Activated T-helper 1 cell treated with Interleukin-2 at 50 U/mL for 16 hours (primary cell): ENCODE results near the gene GPRIN2.
"Not testable (repeated sequence)": the region's sequence is repeated elsewhere in the genome, so short reads cannot be mapped to it uniquely, and the experiment has no call there.

ENCODE experiments used
- DNase-seq: peaks from one replicate; pipeline ENCODE4 v3.0.0-alpha.2; 2020; ENCODE audit warnings: low read depth

The GPRIN2 gene

DNA sequence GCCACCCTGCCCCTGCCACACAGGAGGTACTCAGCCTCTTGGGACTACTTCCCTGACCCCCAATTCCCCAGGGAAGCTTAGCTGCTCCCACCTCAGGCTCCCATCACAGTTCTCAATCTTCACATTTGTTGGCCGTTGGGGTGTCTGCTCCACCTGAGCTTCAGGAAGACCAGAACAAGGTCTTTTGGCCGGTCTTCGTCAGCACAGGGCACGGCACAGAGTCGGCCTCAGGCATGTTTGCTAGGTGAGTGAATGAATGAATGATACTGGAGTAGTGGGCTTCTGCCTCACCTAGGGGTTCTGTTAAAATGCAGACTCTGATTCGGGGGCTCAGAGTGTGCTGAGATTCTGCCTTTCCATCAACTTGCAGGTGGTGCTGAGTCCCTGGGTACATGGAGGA is 20.3 kb downstream of the GPRIN2 start:
- no peak for DNase-seq

DNA sequence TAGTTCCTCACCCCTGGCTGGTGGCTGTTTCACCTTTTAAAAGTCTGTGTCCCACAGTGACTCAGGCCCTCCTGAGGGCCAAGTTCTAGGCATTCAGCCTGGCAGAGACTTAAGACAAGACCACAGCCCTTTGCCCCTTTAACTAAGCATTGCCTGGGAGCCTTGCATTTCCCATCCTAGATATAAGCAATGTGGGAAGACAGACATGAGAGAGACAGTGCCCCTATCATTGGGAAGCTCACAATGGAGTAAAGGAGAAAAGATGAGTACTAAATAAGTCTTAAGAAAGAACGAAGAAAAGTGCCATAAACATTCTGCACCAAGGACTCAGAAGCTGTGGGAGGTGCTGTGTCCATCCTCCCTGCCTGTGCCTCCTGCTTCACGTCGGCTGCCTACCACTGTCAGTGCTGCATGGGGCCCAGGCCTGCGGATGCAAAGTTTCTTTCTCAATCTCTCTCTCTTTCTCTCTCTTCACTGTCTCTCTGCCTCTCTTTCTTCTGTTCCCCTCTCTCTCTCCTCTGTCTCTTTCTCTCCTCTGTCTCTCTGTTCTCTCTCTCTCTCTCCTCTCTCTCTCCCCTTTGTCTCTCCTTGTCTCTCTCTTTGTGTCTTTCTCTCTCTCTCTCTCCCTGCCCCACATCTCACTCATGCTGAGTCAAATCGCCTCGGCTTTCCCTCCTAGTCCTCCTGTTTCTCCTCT is 21.5 kb downstream of the GPRIN2 start:
- no peak for DNase-seq

DNA sequence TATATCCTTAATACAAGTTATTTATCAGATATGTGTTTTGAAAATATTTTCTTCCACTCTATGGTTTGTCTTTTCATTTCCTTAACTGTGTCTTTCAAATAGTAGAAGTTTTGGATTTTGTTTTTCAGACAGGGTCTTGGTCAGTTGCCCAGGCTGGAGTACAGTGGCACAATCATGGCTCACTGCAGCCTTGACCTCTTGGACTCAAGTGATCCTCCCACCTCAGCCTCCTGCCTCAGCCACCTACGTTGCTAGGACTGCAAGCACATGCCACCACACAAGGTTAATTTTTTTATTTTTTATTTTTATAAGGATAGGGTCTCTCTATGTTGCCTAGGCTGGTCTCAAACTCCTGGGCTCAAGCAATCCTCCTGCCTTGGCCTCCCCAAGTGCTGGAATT is 24.2 kb downstream of the GPRIN2 start:
- not testable (repeated sequence) for DNase-seq

DNA sequence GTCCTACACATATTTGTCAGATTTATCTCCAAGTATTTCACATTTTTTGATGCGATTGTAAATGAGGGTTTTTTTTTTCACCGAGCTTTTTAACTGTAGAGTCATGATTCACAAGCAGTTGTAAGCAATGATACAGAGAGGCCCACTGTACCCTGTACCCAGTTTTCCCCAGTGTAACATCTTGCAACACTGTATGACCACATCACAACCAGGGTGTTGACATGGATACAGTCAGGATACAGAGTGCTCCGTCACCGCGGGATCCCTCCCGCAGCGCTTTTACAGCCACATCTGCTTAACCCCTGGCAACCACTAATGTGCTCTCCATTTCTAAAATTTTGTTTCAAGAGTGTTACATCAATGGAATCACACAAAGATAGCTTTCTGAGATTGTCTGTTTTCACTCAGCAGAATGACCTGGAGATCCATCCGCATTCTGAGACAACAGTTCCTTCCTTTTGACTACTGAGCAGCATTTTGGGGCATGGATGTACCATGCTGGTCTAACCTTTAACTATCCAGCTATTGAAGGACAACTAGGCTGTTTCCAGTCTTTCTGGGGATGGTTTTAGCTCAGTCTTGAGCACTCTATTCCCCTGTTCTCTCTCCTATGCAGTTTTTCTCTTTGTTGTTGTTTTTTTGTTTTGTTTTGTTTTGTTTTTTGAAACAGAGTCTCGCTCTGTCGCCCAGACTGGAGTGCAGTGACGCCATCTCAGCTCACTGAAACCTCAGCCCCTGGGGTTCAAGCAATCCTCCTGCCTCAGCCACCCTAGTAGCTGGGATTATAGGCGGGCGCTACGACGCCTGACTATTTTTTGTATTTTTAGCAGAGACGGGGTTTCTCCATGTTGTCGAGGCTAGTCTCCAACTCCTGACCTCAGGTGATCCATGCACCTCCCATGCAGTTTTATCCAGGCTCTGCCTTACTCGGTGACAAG is 25.9 kb downstream of the GPRIN2 start:
- DNase-seq = no peak

DNA sequence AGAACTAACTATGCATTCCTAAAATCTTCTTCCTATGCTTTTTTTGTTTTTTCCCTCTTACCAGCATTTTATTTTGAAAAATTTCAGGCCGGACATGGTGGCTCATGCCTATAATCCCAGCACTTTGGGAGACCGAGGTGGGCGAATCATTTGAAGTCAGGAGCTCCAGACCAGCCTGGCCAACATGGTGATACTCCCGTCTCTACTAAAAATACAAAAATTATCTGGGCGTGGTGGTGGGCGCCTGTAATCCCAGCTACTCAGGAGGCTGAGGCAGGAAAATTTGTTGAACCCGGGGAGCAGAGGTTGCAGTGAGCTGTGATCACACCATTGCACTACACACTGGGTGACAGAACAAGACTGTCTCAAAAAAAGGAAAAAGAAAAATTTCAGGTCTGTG is 26.7 kb downstream of the GPRIN2 start:
- not testable (repeated sequence) for DNase-seq

DNA sequence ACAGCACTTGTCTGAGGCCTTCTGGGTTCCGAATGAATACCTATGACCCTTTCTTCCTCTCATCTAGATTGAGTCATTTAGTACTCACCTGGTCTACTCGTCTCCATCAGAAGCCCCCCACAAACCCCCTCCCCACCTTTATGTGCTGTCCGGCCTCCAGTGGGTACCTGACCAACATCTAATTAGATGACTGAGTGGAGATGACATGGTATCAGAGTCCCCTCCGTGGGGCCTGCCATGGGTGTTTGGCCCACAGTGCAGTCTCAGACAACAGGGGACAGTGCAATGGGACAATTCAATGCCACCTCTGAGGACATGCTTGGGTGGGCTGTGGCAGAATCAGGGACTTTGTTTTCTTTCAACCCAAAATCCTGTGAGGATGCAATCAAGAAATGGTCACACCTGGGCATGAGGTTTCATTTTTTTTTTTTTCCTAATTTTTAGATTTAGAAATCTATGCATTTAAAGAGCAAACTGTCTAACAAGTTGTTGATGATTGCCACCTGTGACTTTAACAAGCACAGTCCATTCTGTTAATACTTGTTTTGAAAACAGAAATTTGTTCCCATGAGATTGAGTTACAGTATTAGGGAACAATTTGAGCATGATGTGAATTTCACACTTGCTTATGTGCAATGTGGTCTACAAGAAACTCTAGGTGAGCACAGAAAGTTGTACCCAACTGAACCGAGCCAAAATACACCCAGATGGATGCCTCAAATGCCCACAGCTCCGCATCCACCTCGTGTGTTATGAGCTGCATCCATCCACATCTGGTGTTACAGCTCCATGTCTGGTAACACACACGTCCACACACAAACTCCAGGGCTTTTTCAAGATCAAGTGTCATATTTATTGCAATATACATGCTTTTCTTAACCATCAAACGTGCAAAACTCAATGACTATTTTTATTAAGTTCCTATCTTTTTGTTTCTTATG is 27.5 kb downstream of the GPRIN2 start:
- no peak for DNase-seq

DNA sequence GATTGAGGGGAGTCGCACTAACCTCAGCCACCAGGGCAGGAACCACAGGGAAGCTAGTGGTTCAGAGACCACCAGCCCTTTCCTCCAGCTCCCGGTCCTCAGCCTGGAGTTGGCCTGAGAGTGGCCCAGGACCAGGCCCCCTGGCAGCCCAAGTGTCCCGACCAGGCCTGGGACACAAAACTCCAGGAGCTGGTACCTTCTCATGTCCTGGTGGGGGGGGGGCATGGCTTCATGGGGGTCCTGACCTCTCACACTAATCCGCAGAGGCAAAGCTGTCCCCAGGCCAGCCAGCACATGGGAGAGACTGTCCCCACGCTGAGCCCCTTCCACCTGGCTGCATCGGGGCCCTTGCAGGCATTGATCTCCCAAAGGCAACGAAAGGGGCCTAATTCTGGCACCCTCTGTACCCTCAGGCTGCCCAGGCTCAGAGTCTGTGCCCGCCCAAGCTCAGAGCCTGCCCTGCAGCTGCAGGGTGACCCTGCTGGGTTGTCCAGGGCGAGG is 28.2 kb downstream of the GPRIN2 start:
- no peak for DNase-seq

DNA sequence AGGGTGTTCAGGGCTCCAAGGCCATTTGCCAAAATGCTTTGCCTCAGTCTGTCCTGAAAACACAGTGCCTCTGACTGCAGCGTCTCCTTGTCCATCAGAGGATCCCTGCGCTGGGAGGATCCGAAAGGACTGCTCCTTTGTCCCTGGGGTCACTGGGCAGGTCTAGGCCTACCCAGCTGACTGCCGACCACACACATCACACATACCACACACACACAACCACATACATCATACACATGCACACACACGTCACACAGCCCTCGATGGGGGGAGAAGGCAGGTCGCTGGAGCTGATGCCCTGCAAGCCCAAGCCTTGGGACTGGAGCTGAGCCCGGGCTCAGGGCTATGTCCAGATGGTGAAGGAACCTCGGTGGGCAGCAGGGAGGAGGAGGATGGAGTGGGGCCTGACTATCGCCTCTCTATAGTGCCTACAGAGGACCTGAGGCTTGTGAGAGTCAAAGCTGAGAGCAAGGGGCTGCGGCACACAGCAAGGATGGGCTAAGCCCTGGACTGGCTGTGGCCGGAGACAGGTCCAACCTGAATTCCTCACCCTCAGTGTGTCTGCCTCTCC is 29.1 kb downstream of the GPRIN2 start:
- DNase-seq = no peak

DNA sequence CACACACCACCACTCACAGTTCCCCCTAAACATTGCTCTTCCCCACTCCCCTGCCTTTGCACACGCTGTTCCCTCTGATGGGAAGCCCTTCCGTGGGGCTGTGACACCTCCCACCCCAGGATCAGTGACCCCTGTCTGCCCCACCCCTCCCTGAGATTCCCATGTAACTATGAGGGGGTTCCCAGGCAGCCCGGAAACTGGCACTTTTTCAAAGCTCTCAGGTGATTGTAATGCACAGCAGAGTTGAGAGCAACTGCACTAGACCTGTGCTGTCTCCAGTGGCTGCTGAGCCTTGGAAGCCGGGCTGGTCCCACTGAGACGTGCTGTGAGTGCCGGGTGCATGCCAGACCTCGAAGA is 29.8 kb downstream of the GPRIN2 start:
- no peak for DNase-seq

DNA sequence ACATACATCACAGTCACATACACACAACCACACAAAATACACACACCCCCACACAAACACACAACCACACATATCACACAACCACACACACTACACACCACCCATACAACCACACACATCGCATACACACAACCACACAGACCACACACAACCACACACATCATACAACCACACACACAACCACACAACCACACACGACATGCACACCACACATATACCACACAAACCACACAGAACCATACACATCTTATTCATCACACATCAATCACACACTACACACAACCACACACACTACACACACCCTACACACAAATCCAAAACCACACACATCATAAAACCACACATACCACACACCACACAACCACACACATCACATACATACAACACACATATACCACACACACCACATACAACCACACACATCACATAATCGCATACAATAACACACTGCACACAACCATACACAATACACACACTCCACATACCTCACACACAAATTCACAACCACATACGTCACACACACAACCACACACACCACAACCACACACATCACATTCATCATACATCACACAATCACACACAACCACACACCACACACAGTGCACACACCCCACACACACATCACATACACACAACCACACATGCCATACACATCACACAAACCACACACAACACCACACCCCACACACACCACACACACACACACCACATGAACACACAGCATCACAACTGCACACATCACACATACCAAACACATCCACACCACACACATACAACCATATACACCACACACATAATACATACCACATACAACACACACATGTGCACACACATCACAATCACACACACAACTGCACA is 30.4 kb downstream of the GPRIN2 start:
- DNase-seq = no peak

DNA sequence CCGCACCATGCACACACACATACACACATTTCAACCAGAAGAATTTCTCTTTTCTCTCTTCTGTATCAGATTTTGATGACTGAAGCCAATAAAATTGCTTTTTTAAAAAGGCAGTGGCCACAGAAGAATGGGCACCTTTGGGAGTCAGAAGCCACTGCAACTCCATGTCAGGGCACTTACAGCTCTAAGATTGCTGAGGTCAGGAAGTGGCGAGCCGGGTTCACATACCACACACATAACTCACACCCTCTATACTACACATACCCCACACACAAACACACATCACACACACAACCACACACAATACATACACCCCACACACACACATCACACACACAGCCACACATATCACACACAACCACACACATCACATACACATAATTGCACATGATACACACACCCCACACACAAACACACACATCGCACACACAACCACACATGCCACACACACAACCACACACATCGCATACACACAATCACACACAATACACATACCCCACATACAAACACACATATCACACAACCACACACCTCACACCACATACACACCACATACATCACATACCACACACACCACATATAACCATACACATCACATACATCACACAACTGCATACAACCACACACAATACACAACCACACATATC is 31.2 kb downstream of the GPRIN2 start:
- no peak for DNase-seq

DNA sequence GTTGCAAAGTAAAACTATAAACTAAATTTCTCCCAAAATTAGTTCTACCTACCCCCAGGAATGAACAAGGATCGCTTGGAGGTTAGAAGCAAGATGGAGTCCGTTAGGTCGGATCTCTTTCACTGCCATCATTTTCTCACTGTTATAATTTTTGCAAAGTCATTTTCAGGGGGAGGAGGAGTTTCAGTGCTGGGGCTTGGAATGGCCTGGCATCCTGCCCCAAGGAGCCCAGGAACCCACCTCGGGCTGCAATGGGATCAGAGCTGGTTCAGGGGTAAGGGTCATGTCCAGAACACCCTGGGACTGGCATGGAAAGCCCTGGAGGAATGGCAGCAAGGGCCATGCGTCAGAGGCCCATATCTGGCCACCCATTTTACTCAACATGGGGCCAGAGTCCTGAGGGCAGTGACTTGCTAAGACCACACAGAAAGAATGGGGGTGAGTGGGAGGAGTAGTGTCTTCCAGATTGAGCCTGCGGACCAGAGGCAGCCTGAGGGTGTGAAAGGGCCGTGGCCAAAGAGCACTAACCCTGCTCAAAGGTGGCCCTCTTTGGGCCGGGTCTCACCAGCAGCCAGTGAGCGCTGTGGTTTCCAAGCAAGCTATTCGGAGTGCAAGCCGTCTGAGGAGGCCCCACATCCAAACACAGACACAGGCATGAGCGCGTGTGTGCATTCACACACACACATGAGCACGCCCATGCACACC is 31.8 kb downstream of the GPRIN2 start:
- DNase-seq = no peak

DNA sequence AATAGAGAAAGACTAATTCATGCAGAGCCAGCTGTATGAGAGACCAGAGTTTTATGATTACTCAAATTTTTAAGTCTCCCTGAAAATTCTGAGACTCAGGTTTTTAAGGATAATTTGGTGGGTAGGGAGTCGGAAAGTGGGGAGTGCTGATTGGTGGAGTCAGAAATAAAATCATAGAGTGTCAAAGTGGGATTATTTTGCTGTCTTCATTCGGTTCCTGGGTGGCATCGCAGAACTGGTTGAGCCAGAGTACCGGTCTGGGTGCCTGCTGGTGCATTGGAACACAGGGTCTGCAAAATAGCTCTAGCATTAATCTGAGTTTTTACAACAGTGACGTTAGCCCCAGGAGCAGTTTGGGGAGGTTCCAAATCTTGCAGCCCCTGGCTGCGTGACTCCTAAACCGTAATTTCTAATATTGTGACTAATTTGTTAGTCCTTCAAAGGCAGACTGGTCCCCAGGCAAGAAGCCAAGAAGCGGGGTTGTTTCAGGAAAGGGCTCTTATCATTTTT is 32.4 kb downstream of the GPRIN2 start:
- no peak for DNase-seq

DNA sequence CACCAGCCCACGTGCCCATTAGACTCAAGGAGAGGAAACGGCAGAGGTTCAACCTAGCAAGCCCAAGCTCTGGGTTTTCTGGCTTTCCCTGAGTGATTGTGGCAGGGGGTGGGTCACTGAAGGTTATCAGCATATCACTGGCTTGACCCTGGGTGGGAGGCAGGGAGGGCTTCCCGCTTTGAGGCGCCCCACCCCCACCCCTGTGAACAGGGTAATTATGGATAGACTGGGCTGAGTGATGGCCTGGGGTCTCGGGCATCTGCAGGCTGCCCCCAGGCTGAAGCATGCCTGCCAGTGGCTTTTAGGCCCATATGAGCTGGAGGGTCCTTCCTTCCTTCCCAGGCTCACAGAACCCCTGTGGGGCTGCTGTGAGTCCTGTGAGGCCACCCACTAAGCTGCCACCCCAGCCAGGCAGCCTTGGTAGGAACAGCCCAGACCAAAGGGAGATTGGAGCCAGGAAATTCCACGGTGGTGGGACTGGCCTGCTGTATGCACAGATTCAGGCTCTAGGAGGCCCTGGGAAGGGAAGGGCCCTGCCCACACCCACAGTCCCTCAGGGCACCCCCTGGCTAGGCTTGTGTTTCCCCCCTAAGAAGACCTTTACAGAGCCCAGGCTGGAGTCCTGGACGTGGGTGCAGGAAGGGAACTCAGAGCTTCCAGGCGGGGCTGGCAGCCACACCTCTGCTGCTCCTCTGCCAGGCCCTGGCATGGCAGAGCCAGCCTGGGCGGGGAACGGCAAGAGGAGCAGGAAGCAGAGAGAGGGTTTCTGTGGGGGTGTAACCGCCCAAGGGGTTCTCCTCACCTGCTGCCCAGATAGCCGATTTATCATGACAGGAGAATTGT is 33.1 kb downstream of the GPRIN2 start:
- no peak for DNase-seq

DNA sequence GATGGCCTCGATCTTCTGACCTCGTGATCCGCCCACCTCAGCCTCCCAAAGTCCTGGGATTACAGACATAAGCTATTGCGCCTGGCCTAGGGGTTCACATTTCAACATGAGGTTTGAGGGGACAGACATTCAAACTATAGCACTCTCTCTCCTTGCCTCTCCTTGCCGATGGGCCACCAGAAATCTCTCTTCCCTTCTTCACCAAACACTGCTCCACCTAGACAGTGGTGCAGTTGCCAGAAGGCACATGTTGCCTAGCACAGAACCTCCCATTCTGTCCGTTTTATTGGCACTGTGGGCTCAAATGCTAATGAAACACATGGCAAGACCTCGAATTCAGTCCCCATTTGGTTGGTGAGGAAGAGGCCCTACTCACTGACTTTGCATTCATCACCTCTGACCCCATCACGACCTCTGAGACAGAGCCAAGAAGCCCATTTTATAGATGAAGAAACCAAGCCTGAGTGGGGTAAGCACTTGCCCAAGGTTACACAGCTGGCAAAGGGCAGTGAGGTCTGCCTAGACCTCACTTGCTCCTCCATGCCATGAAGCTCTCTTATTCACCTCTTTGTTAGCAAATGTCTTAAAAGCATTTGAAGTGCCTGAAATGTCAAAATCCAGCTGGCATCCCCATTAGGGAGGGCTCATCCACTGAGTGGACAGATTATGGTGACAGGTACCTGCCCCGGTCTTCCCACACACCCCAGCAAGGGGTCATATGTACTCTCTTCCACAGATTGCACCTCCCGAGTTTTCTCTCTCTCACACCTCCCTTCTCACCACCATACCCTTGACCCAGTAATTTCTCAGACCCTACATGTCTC is 34.0 kb downstream of the GPRIN2 start:
- no peak for DNase-seq

DNA sequence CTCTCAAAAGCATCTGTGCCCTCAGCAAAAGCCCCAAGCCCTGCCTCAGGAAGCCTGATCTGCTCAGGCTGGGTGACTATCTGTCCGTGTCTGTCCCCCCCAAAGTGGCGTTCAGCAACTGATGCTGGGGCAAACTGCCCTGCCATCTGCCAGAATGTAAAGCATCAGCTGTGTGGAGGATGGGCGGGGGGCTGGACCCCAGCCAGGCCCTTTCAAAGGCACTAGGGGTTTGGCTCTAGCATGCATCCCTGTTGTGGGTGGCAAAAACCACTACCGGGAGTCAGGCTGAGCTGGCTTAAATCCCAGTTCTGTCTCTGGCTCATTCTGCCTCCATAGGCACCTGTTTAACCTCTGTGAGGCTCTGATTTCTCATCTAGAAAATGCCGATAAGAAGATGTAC is 35.5 kb downstream of the GPRIN2 start:
- DNase-seq = no peak

DNA sequence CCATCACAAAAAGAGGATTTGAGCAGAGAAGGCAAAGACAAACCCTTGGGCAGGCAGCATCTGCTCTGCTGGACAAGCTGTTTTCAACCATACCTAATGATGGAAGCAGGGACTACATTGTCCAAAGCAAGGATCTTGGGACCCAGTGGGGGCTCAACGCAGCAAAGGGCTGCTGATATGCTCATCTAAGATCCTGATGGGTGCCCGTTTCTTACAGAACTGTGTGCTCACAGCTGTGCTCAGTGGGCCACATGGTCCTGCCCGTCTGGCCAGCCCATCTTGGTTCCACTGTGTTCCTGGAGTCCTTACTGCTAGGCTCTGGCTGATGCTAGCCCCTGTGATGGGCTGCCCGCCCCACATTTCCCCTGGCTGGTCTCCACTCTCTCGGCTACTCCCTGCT is 36.1 kb downstream of the GPRIN2 start:
- no peak for DNase-seq
